SK-N-MC (cell line): ENCODE results near the gene MYBPH.

Source experiments
- DNase-seq: peaks from one replicate; pipeline ENCODE4 v3.0.0-alpha.2; 2011; ENCODE audit warnings: low read depth, low spot score
- H3K27ac ChIP-seq: fragments of 200-600 bp; sonication (generic); 2 replicates; pipeline ENCODE4 v1.5.1; 2016; ENCODE audit warnings: mixed run types
- H3K36me3 ChIP-seq: fragments of 200-600 bp; sonication (generic); 2 replicates; pipeline ENCODE4 v1.6.1; 2017; ENCODE audit warnings: antibody characterized with exemption, low read length, mixed read lengths; ENCODE audit not compliant: insufficient read depth
- H3K4me3 ChIP-seq: fragments of 200-600 bp; sonication (generic); 2 replicates; pipeline ENCODE4 v1.5.1; 2016
- H3K9ac ChIP-seq: fragments of 200-600 bp; sonication (generic); 2 replicates; pipeline ENCODE4 v1.8.0; 2017; ENCODE audit warnings: mixed run types, mixed read lengths; ENCODE audit not compliant: insufficient read length
- H3K9me3 ChIP-seq: fragments of 200-600 bp; sonication (generic); 2 replicates; pipeline ENCODE4 v1.6.1; 2017; ENCODE audit warnings: low read depth, mild to moderate bottlenecking, antibody characterized with exemption, low read length, moderate library complexity, mixed read lengths
- EZH2 ChIP-seq: fragments of 200-600 bp; sonication (generic); IDR thresholded peaks from one replicate; pipeline ENCODE4 v1.6.1; 2017; ENCODE audit warnings: antibody characterized with exemption
- FOXP2 ChIP-seq: optimal IDR thresholded peaks from 2 replicates; pipeline ENCODE3; 2011; ENCODE audit warnings: mild to moderate bottlenecking, moderate library complexity; ENCODE audit not compliant: insufficient read depth; ENCODE audit errors: extremely low read length, control extremely low read depth
- POLR2AphosphoS5 ChIP-seq: IDR thresholded peaks from 2 replicates; pipeline ENCODE4 v1.6.1; 2012; ENCODE audit warnings: mild to moderate bottlenecking, low read depth, low read length, borderline replicate concordance

Gene MYBPH

DNA sequence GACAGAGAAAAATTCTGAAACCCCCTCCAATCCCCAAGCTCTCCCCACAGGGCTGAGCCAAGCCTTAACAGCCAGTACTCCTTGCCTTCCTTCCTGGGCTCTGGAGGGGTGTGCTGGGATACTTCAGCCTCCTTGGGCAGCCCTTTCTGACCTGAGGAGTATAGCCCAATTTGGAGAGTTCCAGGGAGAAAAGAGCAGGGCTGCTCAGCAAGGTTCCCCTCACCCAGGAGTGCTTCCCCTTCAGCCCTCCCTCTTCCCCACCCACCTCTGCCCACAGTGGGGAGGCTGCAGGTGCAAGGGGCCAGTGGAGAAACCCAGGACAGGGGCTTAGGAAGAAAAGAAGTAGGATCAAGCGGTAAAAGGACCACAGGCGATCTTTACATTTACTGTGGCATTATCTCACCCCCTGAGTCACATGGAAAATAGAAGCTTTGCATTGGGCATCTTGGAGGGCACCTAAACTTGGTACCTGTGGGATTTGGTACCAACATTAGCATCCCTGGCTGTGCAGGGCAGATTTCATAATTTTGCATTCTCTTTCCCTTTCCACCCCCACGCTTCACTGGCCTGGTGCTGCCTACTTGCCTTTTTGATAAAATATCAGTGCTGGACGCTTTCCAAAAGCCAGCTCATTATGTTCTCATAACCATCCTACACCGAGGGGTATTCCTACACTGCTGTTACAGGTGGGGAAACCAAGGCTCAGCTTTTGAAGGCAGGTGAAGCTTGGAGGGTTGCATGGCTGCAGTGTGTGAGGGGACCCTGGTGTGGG is 50.9 kb downstream of the MYBPH start:
- Histone ChIP-seq H3K36me3 (no peaks in the 10 kb centered on the region), H3K27ac (no peak overlapping the region), H3K4me3 (no peak overlapping the region), H3K9me3 (no peaks in the 10 kb centered on the region), H3K9ac (no peak overlapping the region)
- no peak for DNase-seq
- TF ChIP-seq POLR2AphosphoS5 (no peak), EZH2 (no peak), FOXP2 (no peak)

GRCh38 chr1:203124011-203124410 is 51.6 kb downstream of the MYBPH start:
- TF ChIP-seq FOXP2 (no peak), POLR2AphosphoS5 (no peak), EZH2 (no peak)
- DNase-seq: no peak
- no peaks in the 10 kb centered on the region for H3K9me3 ChIP-seq
- no peaks in the 10 kb centered on the region for H3K36me3 ChIP-seq
- H3K27ac ChIP-seq: no peak overlapping the region
- H3K4me3 ChIP-seq: no peak overlapping the region
- no peak overlapping the region for H3K9ac ChIP-seq

GRCh38 chr1:203122159-203122558 is 53.5 kb downstream of the MYBPH start:
- Histone ChIP-seq H3K9ac (no peak overlapping the region), H3K27ac (no peak overlapping the region), H3K9me3 (no peaks in the 10 kb centered on the region), H3K4me3 (no peak overlapping the region), H3K36me3 (no peaks in the 10 kb centered on the region)
- no peak for TF ChIP-seq EZH2
- TF ChIP-seq POLR2AphosphoS5: no peak
- no peak for TF ChIP-seq FOXP2
- no peak for DNase-seq

DNA sequence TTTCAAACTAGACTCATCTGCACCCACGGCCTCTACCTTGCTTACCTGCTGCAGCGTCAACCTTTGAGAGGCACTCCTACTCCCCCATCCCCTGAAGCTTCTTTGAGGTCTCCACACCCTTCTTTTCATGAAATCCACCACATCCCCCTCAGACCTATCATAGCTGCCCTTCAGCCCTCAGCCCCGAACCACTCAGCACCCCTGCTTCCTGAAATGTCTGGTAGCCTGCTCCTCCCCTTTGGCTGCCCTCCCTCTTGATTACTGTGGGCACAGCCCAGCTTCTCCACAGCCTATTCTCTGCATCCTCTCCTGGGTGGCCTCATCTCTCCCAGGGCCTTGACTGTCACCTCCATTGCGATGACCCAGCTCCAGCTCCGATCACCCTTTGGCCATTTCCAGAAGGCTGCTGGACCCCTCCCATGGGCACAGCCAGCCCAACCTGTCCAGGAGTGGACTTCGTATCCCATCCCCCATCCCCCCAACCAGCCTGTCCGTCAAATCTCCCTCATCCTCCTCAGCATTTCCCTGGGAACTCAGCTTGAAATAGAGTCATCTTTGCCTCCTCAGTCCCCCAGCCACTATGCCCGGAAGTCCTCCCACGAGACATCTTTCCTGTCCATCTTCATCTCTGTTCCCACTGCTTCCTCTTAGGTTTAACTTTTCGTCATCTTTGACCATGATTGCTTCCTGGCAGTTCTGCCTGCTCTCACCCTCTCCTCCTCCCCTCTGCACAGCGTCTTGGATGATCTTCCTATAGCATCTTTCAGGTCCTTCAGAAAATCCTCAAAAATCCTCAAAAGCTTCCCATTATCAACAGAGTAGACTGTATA is 54.2 kb downstream of the MYBPH start:
- Histone ChIP-seq H3K4me3 (no peak overlapping the region), H3K27ac (no peak overlapping the region), H3K9me3 (no peaks in the 10 kb centered on the region), H3K36me3 (no peaks in the 10 kb centered on the region), H3K9ac (no peak overlapping the region)
- no peak for DNase-seq
- no peak for TF ChIP-seq EZH2
- TF ChIP-seq POLR2AphosphoS5: no peak
- no peak for TF ChIP-seq FOXP2

GRCh38 chr1:203120325-203121153 is 55.1 kb downstream of the MYBPH start:
- no peaks in the 10 kb centered on the region for H3K9me3 ChIP-seq
- H3K36me3 ChIP-seq: no peaks in the 10 kb centered on the region
- H3K9ac ChIP-seq: no peak overlapping the region
- H3K4me3 ChIP-seq: no peak overlapping the region
- TF ChIP-seq POLR2AphosphoS5: no peak
- TF ChIP-seq FOXP2: no peak
- TF ChIP-seq EZH2: no peak
- no peak overlapping the region for H3K27ac ChIP-seq
- DNase-seq: no peak
